ENCODE measurements around the gene GALNT2.

GALNT2 gene

DNA sequence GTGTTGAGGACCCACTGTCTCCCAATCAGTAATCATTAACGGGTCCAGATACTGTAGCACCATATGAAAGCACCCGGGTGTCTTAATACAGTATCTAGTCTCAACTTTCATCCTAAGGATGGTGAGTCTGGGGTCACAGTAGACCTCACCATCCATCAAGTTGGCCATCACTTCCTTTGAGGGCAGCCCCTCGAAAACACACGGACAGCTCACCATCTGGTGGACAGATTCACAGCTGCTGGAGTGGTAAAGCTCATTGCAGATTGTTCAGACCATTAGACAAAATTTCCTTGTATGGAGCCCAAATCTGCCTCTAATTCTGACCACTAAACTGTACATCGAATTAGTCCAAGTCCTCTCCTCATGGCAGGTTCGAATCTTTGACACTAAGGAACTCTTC lies 236.0 kb downstream of the GALNT2 start:
- no peak for TF ChIP-seq PAX5 (IDR thresholded peaks at IDR 0.05; ENCODE audit: insufficient read depth, low read length, severe bottlenecking)
- TF ChIP-seq TAF1 (IDR thresholded peaks at IDR 0.05; ENCODE audit: low read depth, low read length): no peak
- FAIRE-seq (no peak), DNase-seq (ENCODE audit: insufficient read length, low spot score) (no peak)

DNA sequence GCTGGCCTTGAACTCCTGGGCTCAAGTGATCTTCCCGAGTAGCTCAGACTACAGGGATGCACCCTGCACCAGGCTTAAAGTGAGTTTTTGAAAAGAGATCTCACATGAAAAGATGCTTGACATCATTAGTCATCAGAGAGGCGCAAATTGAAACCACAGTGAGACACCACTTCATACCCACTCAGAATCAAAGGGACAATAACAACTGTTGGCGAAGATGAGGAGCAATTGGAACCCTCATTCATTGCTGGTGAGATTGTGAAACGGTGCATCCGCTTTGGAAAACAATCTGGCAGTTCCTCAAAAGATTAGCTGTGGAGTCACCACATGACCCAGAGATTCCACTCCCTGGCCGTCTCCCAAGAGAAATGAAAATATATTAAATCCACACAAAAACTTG lies 236.8 kb downstream of the GALNT2 start:
- FAIRE-seq (no peak), DNase-seq (ENCODE audit: insufficient read length, low spot score) (no peak)
- TF ChIP-seq POLR2A (IDR thresholded peaks at IDR 0.05; ENCODE audit: low read depth, low read length): no peak

DNA sequence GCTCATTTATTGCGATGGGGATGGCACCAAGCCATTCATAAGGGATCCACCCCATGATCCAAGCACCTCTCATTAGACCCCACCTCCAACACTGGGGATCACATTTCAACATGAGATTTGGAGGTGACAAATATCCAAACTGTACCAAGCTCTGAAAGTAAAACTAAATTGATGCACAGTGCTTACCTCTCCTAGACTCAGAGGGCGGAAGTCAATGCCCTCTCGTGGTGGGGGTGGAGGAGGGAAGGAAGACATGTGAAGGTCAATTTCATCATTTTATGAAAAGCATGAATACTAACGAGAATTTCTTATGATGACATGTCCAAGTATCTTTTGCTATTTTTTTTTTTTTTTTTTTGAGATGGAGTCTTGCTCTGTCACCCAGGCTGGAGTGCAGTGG lies 239.1 kb downstream of the GALNT2 start:
- FAIRE-seq (no peak), DNase-seq (ENCODE audit: insufficient read length, low spot score) (no peak)
- TF ChIP-seq PAX5 (IDR thresholded peaks at IDR 0.05; ENCODE audit: insufficient read depth, low read length, severe bottlenecking): no peak
- no peak for TF ChIP-seq POLR2A (IDR thresholded peaks at IDR 0.05; ENCODE audit: low read depth, low read length)
- no peak for TF ChIP-seq POU2F2 (IDR thresholded peaks at IDR 0.05; ENCODE audit: low read depth, low read length)
- no peak for TF ChIP-seq POLR2AphosphoS5 (IDR thresholded peaks at IDR 0.05; ENCODE audit: low read depth, low read length)
- no peak for TF ChIP-seq SPI1 (IDR thresholded peaks at IDR 0.05; ENCODE audit: low read depth, low read length)
- no peak for TF ChIP-seq TAF1 (IDR thresholded peaks at IDR 0.05; ENCODE audit: low read depth, low read length)

- DNase-seq (ENCODE audit: insufficient read length, low spot score): no peak
- FAIRE-seq: no peak
- no peak for TF ChIP-seq POU2F2 (IDR thresholded peaks at IDR 0.05; ENCODE audit: low read depth, low read length)
- no peak for TF ChIP-seq PAX5 (IDR thresholded peaks at IDR 0.05; ENCODE audit: insufficient read depth, low read length, severe bottlenecking)
- TF ChIP-seq POLR2AphosphoS5 (IDR thresholded peaks at IDR 0.05; ENCODE audit: low read depth, low read length): no peak
- no peak for TF ChIP-seq POLR2A (IDR thresholded peaks at IDR 0.05; ENCODE audit: low read depth, low read length)
- no peak for TF ChIP-seq TAF1 (IDR thresholded peaks at IDR 0.05; ENCODE audit: low read depth, low read length)
These were observed 240.2 kb downstream of the GALNT2 start for GRCh38 chr1:230307213-230307612.

DNA sequence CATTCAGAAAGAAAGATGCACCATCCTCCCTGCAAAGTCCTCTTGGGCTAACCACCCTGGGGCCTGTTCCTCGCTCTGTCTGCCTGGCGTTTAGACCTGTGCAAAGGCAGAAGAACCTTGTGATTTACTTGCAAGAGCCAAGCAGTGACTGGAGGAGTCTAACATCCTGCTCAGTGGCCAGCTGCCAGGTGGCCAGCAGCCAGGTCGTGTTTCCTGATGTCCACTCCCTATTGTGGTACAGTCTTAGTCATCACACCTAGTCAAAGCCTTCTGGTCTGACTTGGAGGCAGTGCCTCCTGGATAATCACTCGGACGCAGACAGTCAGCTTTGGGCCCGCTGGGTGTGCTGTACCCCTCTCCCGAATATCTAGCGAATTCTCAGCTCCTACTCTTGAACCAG lies 241.0 kb downstream of the GALNT2 start:
- TF ChIP-seq POLR2A (IDR thresholded peaks at IDR 0.05; ENCODE audit: low read depth, low read length) (no peak), POLR2AphosphoS5 (IDR thresholded peaks at IDR 0.05; ENCODE audit: low read depth, low read length) (no peak), POU2F2 (IDR thresholded peaks at IDR 0.05; ENCODE audit: low read depth, low read length) (no peak), SPI1 (IDR thresholded peaks at IDR 0.05; ENCODE audit: low read depth, low read length) (no peak), PAX5 (IDR thresholded peaks at IDR 0.05; ENCODE audit: insufficient read depth, low read length, severe bottlenecking) (no peak), TAF1 (IDR thresholded peaks at IDR 0.05; ENCODE audit: low read depth, low read length) (no peak)
- FAIRE-seq (no peak), DNase-seq (ENCODE audit: insufficient read length, low spot score) (no peak)

DNA sequence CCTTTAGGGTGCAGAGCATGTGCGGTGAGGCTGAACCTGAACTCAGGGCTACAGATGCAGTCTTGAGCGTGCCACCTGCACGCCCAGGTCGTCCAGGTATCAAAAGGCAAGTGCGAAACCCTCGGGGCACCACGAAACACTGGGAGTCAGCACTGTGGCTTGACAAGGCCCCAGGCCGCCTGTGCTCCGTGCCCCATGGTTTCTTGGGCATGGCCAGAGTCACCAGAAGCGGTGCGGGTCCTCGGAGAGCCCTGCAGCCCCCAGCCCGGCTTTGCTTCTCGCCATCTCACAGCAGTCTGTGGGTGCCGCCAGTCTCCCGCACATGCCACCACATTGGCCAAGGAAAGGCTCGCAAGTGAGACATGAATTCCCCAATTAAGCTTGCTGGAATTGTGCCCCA lies 241.8 kb downstream of the GALNT2 start:
- no peak for DNase-seq (ENCODE audit: insufficient read length, low spot score)
- no peak for TF ChIP-seq TAF1 (IDR thresholded peaks at IDR 0.05; ENCODE audit: low read depth, low read length)
- TF ChIP-seq POLR2AphosphoS5 (IDR thresholded peaks at IDR 0.05; ENCODE audit: low read depth, low read length): no peak
- no peak for TF ChIP-seq POLR2A (IDR thresholded peaks at IDR 0.05; ENCODE audit: low read depth, low read length)
- TF ChIP-seq PAX5 (IDR thresholded peaks at IDR 0.05; ENCODE audit: insufficient read depth, low read length, severe bottlenecking): no peak
- TF ChIP-seq SPI1 (IDR thresholded peaks at IDR 0.05; ENCODE audit: low read depth, low read length): no peak
- no peak for TF ChIP-seq POU2F2 (IDR thresholded peaks at IDR 0.05; ENCODE audit: low read depth, low read length)
- FAIRE-seq: no peak

DNA sequence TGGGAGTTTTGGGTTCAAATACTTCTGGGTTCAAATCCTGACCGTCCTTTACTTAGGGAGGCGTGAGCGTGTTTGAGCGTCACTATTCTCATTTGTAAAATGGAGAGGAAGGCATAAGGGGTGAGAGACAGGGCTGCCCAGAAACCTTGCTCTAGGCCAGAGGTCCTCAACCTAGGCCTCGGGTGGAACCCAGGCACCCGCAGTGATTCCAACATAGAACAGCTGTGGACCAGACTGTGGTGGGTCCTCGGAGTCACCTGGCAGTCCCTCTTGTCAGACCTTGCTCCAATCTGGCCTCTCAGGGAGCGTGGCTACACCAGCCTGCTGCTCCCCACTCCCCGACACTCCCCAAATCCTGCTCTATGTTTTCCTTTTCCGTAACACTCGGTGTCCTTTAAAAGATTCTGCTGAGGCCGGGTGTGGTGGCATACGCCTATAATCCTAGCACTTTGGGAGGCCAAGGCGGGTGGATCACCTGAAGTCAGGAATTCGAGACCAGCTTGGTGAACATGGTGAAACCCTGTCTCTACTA lies 242.7 kb downstream of the GALNT2 start:
- FAIRE-seq (no peak), DNase-seq (ENCODE audit: insufficient read length, low spot score) (no peak)
- TF ChIP-seq SPI1 (IDR thresholded peaks at IDR 0.05; ENCODE audit: low read depth, low read length) (no peak), POLR2A (IDR thresholded peaks at IDR 0.05; ENCODE audit: low read depth, low read length) (no peak), TAF1 (IDR thresholded peaks at IDR 0.05; ENCODE audit: low read depth, low read length) (no peak), POU2F2 (IDR thresholded peaks at IDR 0.05; ENCODE audit: low read depth, low read length) (no peak), PAX5 (IDR thresholded peaks at IDR 0.05; ENCODE audit: insufficient read depth, low read length, severe bottlenecking) (no peak), POLR2AphosphoS5 (IDR thresholded peaks at IDR 0.05; ENCODE audit: low read depth, low read length) (no peak)

GRCh38 chr1:230310381-230311163 lies 243.5 kb downstream of the GALNT2 start:
- FAIRE-seq (peak; percentile 94), DNase-seq (ENCODE audit: insufficient read length, low spot score) (peak; percentile 66)
- no peak for TF ChIP-seq PAX5 (IDR thresholded peaks at IDR 0.05; ENCODE audit: insufficient read depth, low read length, severe bottlenecking)
- TF ChIP-seq TAF1 (IDR thresholded peaks at IDR 0.05; ENCODE audit: low read depth, low read length): no peak
- TF ChIP-seq SPI1 (IDR thresholded peaks at IDR 0.05; ENCODE audit: low read depth, low read length): no peak
- TF ChIP-seq POLR2A (IDR thresholded peaks at IDR 0.05; ENCODE audit: low read depth, low read length): no peak
- TF ChIP-seq POU2F2 (IDR thresholded peaks at IDR 0.05; ENCODE audit: low read depth, low read length): no peak
- TF ChIP-seq POLR2AphosphoS5 (IDR thresholded peaks at IDR 0.05; ENCODE audit: low read depth, low read length): no peak

- FAIRE-seq (no peak), DNase-seq (ENCODE audit: insufficient read length, low spot score) (no peak)
- TF ChIP-seq POU2F2 (IDR thresholded peaks at IDR 0.05; ENCODE audit: low read depth, low read length): no peak
- no peak for TF ChIP-seq PAX5 (IDR thresholded peaks at IDR 0.05; ENCODE audit: insufficient read depth, low read length, severe bottlenecking)
- no peak for TF ChIP-seq POLR2A (IDR thresholded peaks at IDR 0.05; ENCODE audit: low read depth, low read length)
- TF ChIP-seq SPI1 (IDR thresholded peaks at IDR 0.05; ENCODE audit: low read depth, low read length): no peak
- TF ChIP-seq POLR2AphosphoS5 (IDR thresholded peaks at IDR 0.05; ENCODE audit: low read depth, low read length): no peak
- TF ChIP-seq TAF1 (IDR thresholded peaks at IDR 0.05; ENCODE audit: low read depth, low read length): no peak
These were observed 245.6 kb downstream of the GALNT2 start for GRCh38 chr1:230312676-230313075.
